ENCODE measurements around the gene SURF6.
"Not testable (repeated sequence)": the region's sequence is repeated elsewhere in the genome, so short reads cannot be mapped to it uniquely, and the experiment has no call there.

Gene SURF6

DNA sequence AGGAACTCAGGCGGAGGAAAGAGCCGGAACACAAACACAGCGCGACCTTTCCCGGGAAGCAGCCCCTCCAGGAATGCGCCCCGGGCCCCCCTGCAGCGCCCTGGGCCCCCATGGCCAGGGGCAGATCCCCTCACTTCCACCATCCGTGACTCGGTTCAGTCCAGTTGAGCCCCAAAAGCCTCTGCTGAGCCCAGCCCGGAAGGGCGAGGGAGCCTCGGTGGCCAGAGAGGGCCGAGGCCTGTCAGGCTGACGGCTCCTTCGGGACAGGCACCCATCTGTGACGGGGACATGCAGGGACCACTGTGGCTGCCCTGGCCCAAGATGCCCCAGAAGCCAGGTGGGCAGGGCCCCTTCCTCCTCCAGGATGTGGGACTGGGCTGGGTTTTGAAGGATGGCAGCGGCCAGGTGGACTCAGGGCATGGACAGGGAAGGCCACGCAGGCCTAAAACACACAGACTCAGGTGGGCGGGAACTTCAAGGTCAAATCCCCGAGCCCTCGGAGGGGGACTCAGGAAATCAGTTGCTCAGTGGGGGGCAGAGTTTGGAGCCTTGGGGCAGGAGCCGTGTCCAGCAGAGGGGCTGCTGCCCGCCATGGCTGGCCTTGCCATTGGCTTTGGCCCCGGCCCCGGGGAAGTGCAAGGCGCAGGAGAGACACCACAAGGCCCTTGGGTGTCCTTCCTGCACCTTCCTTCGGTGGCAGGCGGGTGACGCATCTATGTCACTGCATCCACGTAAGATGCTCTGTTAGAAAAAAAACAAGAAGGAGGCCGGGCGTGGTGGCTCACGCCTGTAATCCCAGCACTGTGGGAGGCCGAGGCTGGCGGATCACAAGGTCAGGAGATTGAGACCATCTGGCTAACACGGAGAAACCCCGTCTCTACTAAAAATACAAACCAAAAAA, 31.3 kb downstream of the SURF6 start:
- no peaks in the 10 kb centered on the region for H3K9me3 Mint-ChIP-seq
- no peaks in the 10 kb centered on the region for H3K36me3 Mint-ChIP-seq (ENCODE audit: insufficient read depth)
- DNase-seq (ENCODE audit: low spot score in 2 of 2) = no peak
- H3K4me3 Mint-ChIP-seq = no peak overlapping the region
- ATAC-seq (replicated peaks; ENCODE audit: extremely low read depth, poor library complexity, severe bottlenecking) = no peak
- no peak overlapping the region for H3K27ac Mint-ChIP-seq (ENCODE audit: low read depth)
- H3K4me1 Mint-ChIP-seq = no peaks in the 10 kb centered on the region
- H3K27me3 Mint-ChIP-seq = peaks cover 44% of the 10 kb centered on the region

GRCh38 chr9:133304158-133304470, 31.9 kb downstream of the SURF6 start:
- H3K27ac Mint-ChIP-seq (ENCODE audit: low read depth) = no peak overlapping the region
- DNase-seq (ENCODE audit: low spot score in 2 of 2) (no peak), ATAC-seq (replicated peaks; ENCODE audit: extremely low read depth, poor library complexity, severe bottlenecking) (no peak)
- no peaks in the 10 kb centered on the region for H3K9me3 Mint-ChIP-seq
- no peaks in the 10 kb centered on the region for H3K4me1 Mint-ChIP-seq
- no peak overlapping the region for H3K4me3 Mint-ChIP-seq
- no peaks in the 10 kb centered on the region for H3K36me3 Mint-ChIP-seq (ENCODE audit: insufficient read depth)
- H3K27me3 Mint-ChIP-seq = peaks cover 44% of the 10 kb centered on the region

GRCh38 chr9:133303266-133304157, 32.5 kb downstream of the SURF6 start:
- no peaks in the 10 kb centered on the region for H3K36me3 Mint-ChIP-seq (ENCODE audit: insufficient read depth)
- no peak overlapping the region for H3K4me3 Mint-ChIP-seq
- no peak overlapping the region for H3K27ac Mint-ChIP-seq (ENCODE audit: low read depth)
- DNase-seq (ENCODE audit: low spot score in 2 of 2) (no peak), ATAC-seq (replicated peaks; ENCODE audit: extremely low read depth, poor library complexity, severe bottlenecking) (no peak)
- no peaks in the 10 kb centered on the region for H3K9me3 Mint-ChIP-seq
- peaks cover 42% of the 10 kb centered on the region for H3K27me3 Mint-ChIP-seq
- no peaks in the 10 kb centered on the region for H3K4me1 Mint-ChIP-seq

- Mint-ChIP-seq H3K4me3 (no peak overlapping the region), H3K27me3 (peaks cover 42% of the 10 kb centered on the region), H3K36me3 (ENCODE audit: insufficient read depth) (no peaks in the 10 kb centered on the region), H3K4me1 (no peaks in the 10 kb centered on the region), H3K27ac (ENCODE audit: low read depth) (no peak overlapping the region), H3K9me3 (no peaks in the 10 kb centered on the region)
- DNase-seq (ENCODE audit: low spot score in 2 of 2) (peak in 1 of 2 donors; percentile 7), ATAC-seq (replicated peaks; ENCODE audit: extremely low read depth, poor library complexity, severe bottlenecking) (no peak)
Measured at GRCh38 chr9:133301253-133302230, 34.4 kb downstream of the SURF6 start.

DNA sequence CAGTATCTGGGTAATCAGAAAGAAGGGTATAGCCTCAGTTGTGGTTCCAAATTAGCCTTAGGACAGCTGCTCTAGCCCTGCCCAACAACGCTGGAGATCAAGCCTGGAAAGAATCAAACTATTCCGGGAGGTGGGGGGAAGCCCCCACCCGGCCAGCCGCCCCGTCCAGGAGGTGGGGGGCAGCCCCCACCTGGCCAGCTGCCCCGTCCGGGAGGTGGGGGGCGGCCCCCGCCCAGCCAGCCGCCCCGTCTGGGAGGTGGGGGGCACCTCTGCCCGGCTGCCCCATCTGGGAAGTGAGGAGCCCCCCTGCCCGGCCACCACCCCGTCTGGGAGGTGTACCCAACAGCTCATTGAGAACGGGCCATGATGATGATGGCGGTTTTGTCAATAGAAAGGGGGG, 36.0 kb downstream of the SURF6 start:
- peaks cover 31% of the 10 kb centered on the region for H3K27me3 Mint-ChIP-seq
- H3K4me1 Mint-ChIP-seq; H3K4me3 Mint-ChIP-seq; H3K27ac Mint-ChIP-seq (ENCODE audit: low read depth); H3K36me3 Mint-ChIP-seq (ENCODE audit: insufficient read depth); ATAC-seq (replicated peaks; ENCODE audit: extremely low read depth, poor library complexity, severe bottlenecking); H3K9me3 Mint-ChIP-seq: not testable (repeated sequence)
- peak in 1 of 2 donors; percentile 2 for DNase-seq (ENCODE audit: low spot score in 2 of 2)

DNA sequence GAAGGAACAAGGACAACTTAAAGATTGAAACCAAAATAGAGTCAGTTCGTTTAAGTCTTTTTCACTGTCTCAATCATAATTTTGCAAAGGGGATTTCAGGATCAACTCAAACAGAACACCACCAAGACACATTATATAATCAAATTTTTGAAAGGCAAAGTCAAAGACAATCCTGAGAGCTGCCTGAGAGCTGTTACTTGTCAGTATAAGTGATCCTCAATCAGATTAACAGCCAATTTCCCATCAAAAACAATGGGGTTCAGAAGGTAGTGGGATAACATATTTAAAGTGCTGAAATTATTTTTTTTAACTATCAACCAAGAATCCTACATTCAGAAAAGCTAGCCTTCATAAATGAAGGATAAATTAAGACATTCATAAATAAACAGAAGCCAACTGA, 41.7 kb downstream of the SURF6 start:
- no peak overlapping the region for H3K27ac Mint-ChIP-seq (ENCODE audit: low read depth)
- DNase-seq (ENCODE audit: low spot score in 2 of 2) (no peak), ATAC-seq (replicated peaks; ENCODE audit: extremely low read depth, poor library complexity, severe bottlenecking) (no peak)
- H3K27me3 Mint-ChIP-seq = peaks cover 73% of the 10 kb centered on the region
- H3K4me1 Mint-ChIP-seq = no peaks in the 10 kb centered on the region
- no peaks in the 10 kb centered on the region for H3K9me3 Mint-ChIP-seq
- H3K36me3 Mint-ChIP-seq (ENCODE audit: insufficient read depth) = no peaks in the 10 kb centered on the region
- no peak overlapping the region for H3K4me3 Mint-ChIP-seq

DNA sequence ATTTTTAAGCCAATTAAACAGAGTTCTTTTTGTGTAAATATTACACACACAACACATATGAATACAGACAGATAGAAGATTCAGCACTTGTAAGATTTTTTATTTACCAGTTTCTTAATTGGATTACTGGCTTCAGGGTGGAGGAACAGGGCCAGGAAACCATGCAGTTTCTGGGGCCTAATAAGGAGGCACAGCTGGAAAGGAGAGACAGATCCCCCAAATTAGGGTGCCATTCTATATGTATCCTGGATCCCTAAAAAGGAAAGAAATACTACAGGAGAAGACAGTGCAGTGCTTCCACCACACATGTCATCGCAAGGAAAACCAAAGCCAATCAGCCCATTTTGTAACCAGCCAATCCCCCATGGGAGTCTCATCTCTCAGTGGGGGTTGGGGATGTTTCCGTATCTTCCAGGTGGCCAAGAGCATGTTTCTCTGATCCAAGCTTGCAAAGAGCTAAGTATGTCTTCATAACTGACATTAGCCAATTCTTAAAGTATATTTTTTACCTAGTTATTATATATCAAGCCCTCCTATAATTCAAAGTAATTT, 45.2 kb downstream of the SURF6 start:
- Mint-ChIP-seq H3K36me3 (ENCODE audit: insufficient read depth) (no peaks in the 10 kb centered on the region), H3K27ac (ENCODE audit: low read depth) (no peak overlapping the region), H3K9me3 (no peaks in the 10 kb centered on the region), H3K4me3 (no peak overlapping the region), H3K4me1 (no peaks in the 10 kb centered on the region), H3K27me3 (peaks cover 48% of the 10 kb centered on the region)
- DNase-seq (ENCODE audit: low spot score in 2 of 2) (no peak), ATAC-seq (replicated peaks; ENCODE audit: extremely low read depth, poor library complexity, severe bottlenecking) (no peak)

DNA sequence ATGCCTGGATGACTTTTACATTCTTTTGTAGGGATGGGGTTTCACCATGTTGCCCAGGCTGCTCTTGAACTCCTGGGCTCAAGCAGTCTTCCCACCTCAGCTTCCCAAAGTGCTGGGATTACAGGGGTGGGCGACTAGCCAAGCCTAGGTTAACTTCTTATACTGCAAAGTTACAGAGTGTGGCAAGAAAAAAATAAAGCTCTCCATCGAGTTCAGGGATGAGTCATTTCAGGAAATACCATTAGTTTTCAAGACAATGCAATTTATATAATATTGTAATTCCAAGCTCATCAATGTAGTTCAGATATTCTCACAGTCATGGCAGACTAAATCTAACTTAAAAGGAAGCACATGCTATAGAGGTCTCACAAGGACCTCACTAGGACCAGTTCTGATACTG, 49.5 kb downstream of the SURF6 start:
- Mint-ChIP-seq H3K27ac (ENCODE audit: low read depth) (no peak overlapping the region), H3K4me3 (no peak overlapping the region), H3K36me3 (ENCODE audit: insufficient read depth) (no peaks in the 10 kb centered on the region), H3K27me3 (peaks cover 19% of the 10 kb centered on the region), H3K9me3 (no peaks in the 10 kb centered on the region), H3K4me1 (no peaks in the 10 kb centered on the region)
- no peak for ATAC-seq (replicated peaks; ENCODE audit: extremely low read depth, poor library complexity, severe bottlenecking)
- DNase-seq (ENCODE audit: low spot score in 2 of 2) = no peak

- no peak for DNase-seq (ENCODE audit: low spot score in 2 of 2)
- Mint-ChIP-seq H3K36me3 (ENCODE audit: insufficient read depth) (no peaks in the 10 kb centered on the region), H3K27ac (ENCODE audit: low read depth) (no peak overlapping the region), H3K27me3 (peaks cover 7% of the 10 kb centered on the region), H3K4me3 (no peak overlapping the region), H3K4me1 (no peaks in the 10 kb centered on the region), H3K9me3 (no peaks in the 10 kb centered on the region)
- no peak for ATAC-seq (replicated peaks; ENCODE audit: extremely low read depth, poor library complexity, severe bottlenecking)
Measured at GRCh38 chr9:133285252-133285775, 50.7 kb downstream of the SURF6 start.

DNA sequence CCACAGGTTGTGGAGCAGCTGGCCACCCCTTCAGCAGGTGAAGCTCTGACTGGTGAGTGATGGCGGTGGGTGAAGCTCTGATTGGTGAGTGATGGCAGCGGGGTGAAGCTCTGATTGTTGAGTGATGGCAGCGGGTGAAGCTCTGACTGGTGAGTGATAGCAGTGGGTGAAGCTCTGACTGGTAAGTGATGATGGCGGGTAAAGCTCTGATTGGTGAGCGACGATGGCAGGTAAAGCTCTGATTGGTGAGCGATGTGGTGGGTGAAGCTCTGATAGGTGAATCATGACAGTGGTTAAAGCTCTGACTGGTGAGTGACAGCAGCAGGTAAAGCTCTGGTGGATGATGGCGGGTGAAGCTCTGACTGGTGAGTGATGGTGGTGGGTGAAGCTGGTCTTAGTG, 51.6 kb downstream of the SURF6 start:
- Mint-ChIP-seq H3K9me3 (no peaks in the 10 kb centered on the region), H3K36me3 (ENCODE audit: insufficient read depth) (no peaks in the 10 kb centered on the region), H3K27ac (ENCODE audit: low read depth) (no peak overlapping the region), H3K27me3 (no peaks in the 10 kb centered on the region), H3K4me3 (no peak overlapping the region), H3K4me1 (no peaks in the 10 kb centered on the region)
- ATAC-seq (replicated peaks; ENCODE audit: extremely low read depth, poor library complexity, severe bottlenecking) = no peak
- DNase-seq (ENCODE audit: low spot score in 2 of 2) = no peak

- not testable (repeated sequence) for H3K4me1 Mint-ChIP-seq; H3K27me3 Mint-ChIP-seq; H3K4me3 Mint-ChIP-seq; ATAC-seq (replicated peaks; ENCODE audit: extremely low read depth, poor library complexity, severe bottlenecking); H3K36me3 Mint-ChIP-seq (ENCODE audit: insufficient read depth); H3K27ac Mint-ChIP-seq (ENCODE audit: low read depth); H3K9me3 Mint-ChIP-seq; DNase-seq (ENCODE audit: low spot score in 2 of 2)
Measured at GRCh38 chr9:133283255-133284032, 52.5 kb downstream of the SURF6 start.
